AG09309 (cell line): Measurements from ENCODE around the gene MYLK2.
"Not testable (repeated sequence)": the region's sequence is repeated elsewhere in the genome, so short reads cannot be mapped to it uniquely, and the experiment has no call there.

Source experiments
- DNase-seq: peaks from one replicate; pipeline ENCODE4 v3.0.0-alpha.2; 2010; ENCODE audit warnings: low read depth
- H3K4me3 ChIP-seq: 2 replicates; pipeline ENCODE4 v1.5.1; 2011; ENCODE audit warnings: mild to moderate bottlenecking, low read depth, low read length, moderate library complexity; ENCODE audit not compliant: control insufficient read depth
- TF ChIP-seq, protein P1 (sequence below): IDR thresholded peaks from 2 replicates; pipeline ENCODE4 v1.5.1; 2011; ENCODE audit warnings: mild to moderate bottlenecking, low read depth, low read length, inconsistent platforms; ENCODE audit not compliant: insufficient read depth, control insufficient read depth; ENCODE audit errors: missing control alignments

MYLK2 gene

DNA sequence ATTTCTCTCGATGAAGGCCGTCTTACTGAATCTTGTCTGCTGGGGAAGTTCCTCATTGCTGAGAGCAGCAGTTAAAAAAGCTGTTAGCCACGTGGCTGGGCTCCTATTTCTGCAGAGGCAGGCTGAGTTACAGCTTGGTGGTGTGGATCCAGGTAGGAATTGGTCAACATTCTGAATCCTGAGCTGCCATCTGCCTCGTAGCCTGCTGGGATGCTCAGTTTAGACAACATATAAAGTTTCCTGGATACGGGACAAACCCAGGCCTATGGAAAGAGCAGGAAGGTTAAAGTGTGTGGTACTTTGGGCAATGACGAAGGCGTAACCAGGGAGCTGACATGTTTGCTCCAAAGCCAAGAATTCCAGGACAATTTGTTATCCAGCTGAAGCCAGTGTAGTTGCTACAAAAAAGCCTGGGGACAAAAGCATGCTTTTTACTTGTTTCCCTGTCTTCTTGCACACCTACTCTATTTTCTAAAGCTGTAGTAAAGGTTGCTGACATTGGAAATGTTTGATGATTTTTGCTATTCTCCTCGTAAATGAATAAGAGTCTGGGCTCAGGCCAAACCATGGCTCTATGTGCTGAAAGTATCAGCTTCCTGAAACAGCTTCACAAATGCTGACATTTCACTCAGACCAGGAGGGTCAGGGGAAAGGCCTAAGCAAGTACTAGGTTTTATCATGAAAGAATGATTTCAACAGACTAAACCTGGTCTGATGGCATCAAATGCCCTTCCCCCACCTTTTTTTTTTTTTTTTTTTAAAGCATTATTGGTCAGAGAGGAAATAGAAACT is 12.4 kb upstream of the MYLK2 start:
- TF ChIP-seq, protein P1, sequence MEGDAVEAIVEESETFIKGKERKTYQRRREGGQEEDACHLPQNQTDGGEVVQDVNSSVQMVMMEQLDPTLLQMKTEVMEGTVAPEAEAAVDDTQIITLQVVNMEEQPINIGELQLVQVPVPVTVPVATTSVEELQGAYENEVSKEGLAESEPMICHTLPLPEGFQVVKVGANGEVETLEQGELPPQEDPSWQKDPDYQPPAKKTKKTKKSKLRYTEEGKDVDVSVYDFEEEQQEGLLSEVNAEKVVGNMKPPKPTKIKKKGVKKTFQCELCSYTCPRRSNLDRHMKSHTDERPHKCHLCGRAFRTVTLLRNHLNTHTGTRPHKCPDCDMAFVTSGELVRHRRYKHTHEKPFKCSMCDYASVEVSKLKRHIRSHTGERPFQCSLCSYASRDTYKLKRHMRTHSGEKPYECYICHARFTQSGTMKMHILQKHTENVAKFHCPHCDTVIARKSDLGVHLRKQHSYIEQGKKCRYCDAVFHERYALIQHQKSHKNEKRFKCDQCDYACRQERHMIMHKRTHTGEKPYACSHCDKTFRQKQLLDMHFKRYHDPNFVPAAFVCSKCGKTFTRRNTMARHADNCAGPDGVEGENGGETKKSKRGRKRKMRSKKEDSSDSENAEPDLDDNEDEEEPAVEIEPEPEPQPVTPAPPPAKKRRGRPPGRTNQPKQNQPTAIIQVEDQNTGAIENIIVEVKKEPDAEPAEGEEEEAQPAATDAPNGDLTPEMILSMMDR = no peak
- H3K4me3 ChIP-seq = no peak overlapping the region
- no peak for DNase-seq

DNA sequence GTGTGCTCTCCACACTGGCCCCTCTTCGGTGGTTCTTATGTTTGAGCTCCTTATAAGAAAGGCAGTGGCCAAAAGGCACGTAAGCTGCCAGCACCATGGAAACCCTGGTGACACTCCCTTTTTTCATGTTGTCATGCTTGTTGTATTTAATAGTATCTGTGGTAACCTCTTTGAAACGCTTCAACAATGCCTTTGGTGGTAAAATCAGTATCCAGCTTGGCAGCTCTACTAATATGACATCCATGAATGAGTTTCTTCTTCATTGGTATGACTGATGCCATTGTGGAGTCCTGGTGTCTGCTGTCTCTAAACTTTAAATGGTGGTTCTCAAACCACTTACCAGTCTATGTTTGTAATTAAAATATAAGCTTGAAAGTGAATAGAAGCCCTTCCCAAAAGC is 10.7 kb upstream of the MYLK2 start:
- no peak for DNase-seq
- TF ChIP-seq, protein P1 = no peak
- H3K4me3 ChIP-seq = no peak overlapping the region

DNA sequence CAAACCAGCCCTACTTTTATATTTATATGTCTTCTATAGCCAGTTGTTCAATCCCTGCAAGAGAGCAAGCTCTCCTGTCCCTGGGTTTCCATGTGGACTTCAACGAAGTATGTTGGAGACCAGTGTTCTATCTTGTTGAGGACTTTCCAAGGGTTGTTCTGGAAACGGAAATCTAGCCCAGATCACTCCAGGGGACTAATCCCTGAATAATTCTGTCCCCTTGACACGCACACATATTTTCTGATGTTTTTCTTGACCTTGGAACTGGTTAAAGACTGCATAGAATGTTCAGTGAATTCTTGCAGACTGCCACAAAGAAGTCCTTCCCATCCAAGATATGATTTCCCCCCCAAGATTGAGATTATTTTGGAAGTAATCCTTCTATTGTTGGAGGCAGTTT is 9.5 kb upstream of the MYLK2 start:
- TF ChIP-seq, protein P1 = no peak
- no peak for DNase-seq
- no peak overlapping the region for H3K4me3 ChIP-seq

DNA sequence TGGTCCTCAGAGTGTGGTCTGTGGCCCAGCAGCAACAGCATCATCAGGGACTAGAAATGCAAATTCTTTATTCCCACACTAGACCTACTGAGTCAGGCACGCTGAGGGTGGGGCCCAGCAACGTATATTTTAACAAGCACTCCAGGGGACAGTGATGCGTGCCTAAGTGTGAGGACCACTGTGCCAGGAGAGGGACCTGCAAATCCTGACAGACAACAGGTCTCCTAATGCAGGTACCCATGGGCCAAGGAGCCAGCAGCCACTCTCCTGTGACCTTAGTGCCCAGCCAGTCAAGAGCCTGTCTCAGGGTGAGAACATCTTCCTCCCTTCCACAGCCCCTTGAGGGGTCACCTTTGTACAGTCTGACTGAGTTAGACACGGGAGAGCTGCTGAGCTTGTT is 8.0 kb upstream of the MYLK2 start:
- TF ChIP-seq, protein P1 = no peak
- no peak for DNase-seq
- H3K4me3 ChIP-seq = no peak overlapping the region

DNA sequence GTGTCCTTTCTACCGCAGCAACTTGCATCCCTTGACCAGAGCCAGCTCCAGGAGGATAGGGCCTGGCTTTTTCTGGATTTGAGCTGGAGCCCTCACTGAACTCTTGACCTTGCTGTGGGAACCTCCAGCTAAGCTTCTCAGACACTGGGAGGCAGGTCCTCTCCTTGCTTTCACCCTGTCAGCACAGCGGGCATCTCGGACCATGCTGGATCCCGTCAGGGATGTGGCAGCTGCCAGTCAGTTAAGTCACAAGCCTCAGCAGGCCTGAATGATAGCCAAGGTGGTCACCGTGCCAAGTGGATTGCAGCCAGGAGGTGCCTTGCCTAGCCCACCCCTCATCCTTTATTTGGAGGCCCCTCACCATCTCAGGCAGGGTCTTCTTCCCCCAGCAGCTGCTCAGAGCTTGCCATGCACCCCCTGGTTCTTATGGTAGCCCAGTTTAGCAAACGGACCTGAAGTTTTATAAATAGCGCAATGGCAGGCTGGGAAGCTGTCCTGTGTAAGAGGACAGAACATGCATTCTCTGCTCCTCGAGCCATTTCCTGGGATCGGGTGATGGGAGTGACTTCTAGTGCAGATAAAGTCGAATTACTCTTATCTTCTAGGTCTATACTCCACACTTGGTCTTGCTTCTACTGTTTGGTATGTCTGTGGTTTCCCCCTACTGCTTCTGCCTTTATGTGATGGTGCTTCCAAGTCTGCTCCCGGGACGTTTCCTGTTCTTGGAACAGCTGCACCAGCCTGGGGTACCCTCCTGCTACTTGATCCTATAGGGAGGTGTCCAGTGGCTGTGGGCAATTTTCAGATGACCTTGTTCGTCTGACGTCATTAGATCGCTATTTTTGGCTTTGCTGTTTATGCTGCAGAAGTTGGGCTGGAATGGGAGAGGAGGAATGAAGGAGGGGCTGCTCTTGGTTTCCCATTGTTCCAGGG is 7.1 kb upstream of the MYLK2 start:
- H3K4me3 ChIP-seq = no peak overlapping the region
- no peak for DNase-seq
- TF ChIP-seq, protein P1 = no peak

DNA sequence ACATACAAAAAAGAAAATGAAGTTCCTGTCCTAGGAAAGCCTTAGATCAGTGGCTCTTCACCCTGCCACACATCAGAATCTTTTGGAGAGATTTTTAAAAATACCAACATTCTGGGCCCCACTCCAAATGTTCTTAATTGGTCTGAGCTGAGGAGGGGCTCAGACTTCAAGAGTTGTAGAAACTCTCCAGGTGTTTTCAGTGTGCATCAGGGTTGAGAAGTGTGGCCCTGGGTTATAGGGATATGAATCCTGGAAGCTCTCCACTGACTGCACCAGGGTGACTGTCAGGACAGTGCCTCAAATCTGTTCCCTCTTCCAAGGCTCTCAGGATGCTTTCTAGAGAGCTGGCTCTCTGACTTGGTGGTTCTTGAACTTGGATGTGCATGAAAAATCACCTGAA is 5.5 kb upstream of the MYLK2 start:
- H3K4me3 ChIP-seq = no peak overlapping the region
- DNase-seq = no peak
- TF ChIP-seq, protein P1 = no peak

DNA sequence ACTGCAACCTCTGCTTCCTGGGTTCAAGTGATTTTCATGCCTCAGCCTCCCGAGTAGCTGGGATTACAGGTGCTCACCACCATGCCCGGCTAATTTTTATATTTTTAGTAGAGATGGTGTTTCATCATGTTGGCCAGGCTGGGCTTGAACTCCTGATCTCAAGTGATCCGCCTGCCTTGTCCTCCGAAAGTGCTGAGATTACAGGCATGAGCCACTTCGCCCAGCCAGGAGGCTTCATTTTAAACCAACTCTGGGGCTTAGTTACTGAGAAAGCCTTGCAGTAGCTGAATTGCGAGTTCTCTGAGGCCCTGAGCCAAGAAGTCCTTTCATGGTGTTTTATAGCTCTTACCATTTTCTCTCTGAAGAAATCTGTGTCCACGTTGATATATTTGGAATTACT is 5.0 kb upstream of the MYLK2 start:
- H3K4me3 ChIP-seq, DNase-seq: not testable (repeated sequence)
